Measurements from ENCODE around the gene RAB31. TPM values are rescaled to one million over a fixed set of nuclear protein-coding genes. Genes with fewer than 3 reads are reported as not detected.
A peak's percentile ranks its signal among the peaks of the same experiment; 100 is the strongest.

Gene RAB31
- total and polyA plus RNA-seq, 2 of the 13 experiments (the other 11 are each of a cell fraction or from before 2014, with no cell fraction given): 1.1 to 1.7 TPM

DNA sequence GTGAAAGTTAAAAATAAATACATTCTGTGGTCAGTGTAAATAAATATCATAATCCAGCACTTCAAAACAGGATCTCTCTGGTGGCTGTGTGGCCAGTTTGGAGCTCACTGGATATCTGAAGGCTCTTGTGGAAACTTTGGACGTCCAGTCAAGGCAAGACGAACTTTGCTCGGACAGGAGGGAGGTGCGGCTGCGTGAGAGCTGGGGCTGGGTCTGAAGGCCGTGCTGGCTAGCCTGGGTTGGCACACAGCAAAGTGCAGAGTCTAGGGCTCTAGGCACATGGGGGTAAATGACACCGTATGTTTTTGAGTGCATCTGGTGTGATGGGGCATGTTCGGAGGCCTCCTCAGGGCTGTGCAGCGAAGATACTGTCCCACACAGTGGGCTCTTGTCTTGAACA, 98.8 kb downstream of the RAB31 start (continued):
- TF ChIP-seq, protein P1, sequence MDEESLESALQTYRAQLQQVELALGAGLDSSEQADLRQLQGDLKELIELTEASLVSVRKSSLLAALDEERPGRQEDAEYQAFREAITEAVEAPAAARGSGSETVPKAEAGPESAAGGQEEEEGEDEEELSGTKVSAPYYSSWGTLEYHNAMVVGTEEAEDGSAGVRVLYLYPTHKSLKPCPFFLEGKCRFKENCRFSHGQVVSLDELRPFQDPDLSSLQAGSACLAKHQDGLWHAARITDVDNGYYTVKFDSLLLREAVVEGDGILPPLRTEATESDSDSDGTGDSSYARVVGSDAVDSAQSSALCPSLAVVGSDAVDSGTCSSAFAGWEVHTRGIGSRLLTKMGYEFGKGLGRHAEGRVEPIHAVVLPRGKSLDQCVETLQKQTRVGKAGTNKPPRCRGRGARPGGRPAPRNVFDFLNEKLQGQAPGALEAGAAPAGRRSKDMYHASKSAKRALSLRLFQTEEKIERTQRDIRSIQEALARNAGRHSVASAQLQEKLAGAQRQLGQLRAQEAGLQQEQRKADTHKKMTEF (CRISPR knock-in tag; IDR thresholded peaks at IDR 0.05): 0 out of 2 replicates have a peak, but pooled peaks have one; percentile 27
- TF ChIP-seq FOXK2 (IDR thresholded peaks at IDR 0.05) (no peak), SOX6 (IDR thresholded peaks at IDR 0.05) (no peak), SOX6 (CRISPR knock-in tag; IDR thresholded peaks at IDR 0.05) (peak; percentile 78), MEF2D (CRISPR knock-in tag; IDR thresholded peaks at IDR 0.05) (no peak), ZNF326 (CRISPR knock-in tag; IDR thresholded peaks at IDR 0.05; ENCODE audit: borderline replicate concordance) (no peak), ZNF775 (CRISPR knock-in tag; IDR thresholded peaks at IDR 0.05; ENCODE audit: borderline replicate concordance) (no peak), ZNF367 (CRISPR knock-in tag; IDR thresholded peaks at IDR 0.05; ENCODE audit: borderline replicate concordance) (no peak), ZKSCAN5 (CRISPR knock-in tag; IDR thresholded peaks at IDR 0.05) (no peak), KLF11 (CRISPR knock-in tag; IDR thresholded peaks at IDR 0.05) (no peak), YEATS2 (CRISPR knock-in tag; IDR thresholded peaks at IDR 0.05; ENCODE audit: borderline replicate concordance) (no peak), HNF4G (IDR thresholded peaks at IDR 0.05; ENCODE audit: borderline replicate concordance, low read depth, low read length) (peak; percentile 88), HNF4G (CRISPR knock-in tag; IDR thresholded peaks at IDR 0.05; ENCODE audit: borderline replicate concordance, low read depth) (peak; percentile 84; the same call in 1 of the 2 replicates)
- TF ChIP-seq, protein P2, sequence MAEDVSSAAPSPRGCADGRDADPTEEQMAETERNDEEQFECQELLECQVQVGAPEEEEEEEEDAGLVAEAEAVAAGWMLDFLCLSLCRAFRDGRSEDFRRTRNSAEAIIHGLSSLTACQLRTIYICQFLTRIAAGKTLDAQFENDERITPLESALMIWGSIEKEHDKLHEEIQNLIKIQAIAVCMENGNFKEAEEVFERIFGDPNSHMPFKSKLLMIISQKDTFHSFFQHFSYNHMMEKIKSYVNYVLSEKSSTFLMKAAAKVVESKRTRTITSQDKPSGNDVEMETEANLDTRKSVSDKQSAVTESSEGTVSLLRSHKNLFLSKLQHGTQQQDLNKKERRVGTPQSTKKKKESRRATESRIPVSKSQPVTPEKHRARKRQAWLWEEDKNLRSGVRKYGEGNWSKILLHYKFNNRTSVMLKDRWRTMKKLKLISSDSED (CRISPR knock-in tag; IDR thresholded peaks at IDR 0.05): no peak
- TF ChIP-seq, protein P3, sequence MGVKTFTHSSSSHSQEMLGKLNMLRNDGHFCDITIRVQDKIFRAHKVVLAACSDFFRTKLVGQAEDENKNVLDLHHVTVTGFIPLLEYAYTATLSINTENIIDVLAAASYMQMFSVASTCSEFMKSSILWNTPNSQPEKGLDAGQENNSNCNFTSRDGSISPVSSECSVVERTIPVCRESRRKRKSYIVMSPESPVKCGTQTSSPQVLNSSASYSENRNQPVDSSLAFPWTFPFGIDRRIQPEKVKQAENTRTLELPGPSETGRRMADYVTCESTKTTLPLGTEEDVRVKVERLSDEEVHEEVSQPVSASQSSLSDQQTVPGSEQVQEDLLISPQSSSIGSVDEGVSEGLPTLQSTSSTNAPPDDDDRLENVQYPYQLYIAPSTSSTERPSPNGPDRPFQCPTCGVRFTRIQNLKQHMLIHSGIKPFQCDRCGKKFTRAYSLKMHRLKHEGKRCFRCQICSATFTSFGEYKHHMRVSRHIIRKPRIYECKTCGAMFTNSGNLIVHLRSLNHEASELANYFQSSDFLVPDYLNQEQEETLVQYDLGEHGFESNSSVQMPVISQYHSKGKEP (CRISPR knock-in tag; IDR thresholded peaks at IDR 0.05): no peak
- TF ChIP-seq, protein P4, sequence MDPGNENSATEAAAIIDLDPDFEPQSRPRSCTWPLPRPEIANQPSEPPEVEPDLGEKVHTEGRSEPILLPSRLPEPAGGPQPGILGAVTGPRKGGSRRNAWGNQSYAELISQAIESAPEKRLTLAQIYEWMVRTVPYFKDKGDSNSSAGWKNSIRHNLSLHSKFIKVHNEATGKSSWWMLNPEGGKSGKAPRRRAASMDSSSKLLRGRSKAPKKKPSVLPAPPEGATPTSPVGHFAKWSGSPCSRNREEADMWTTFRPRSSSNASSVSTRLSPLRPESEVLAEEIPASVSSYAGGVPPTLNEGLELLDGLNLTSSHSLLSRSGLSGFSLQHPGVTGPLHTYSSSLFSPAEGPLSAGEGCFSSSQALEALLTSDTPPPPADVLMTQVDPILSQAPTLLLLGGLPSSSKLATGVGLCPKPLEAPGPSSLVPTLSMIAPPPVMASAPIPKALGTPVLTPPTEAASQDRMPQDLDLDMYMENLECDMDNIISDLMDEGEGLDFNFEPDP (CRISPR knock-in tag; conservative IDR thresholded peaks at IDR 0.05): no peak
- TF ChIP-seq, protein P5, sequence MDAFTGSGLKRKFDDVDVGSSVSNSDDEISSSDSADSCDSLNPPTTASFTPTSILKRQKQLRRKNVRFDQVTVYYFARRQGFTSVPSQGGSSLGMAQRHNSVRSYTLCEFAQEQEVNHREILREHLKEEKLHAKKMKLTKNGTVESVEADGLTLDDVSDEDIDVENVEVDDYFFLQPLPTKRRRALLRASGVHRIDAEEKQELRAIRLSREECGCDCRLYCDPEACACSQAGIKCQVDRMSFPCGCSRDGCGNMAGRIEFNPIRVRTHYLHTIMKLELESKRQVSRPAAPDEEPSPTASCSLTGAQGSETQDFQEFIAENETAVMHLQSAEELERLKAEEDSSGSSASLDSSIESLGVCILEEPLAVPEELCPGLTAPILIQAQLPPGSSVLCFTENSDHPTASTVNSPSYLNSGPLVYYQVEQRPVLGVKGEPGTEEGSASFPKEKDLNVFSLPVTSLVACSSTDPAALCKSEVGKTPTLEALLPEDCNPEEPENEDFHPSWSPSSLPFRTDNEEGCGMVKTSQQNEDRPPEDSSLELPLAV (CRISPR knock-in tag; conservative IDR thresholded peaks at IDR 0.05; ENCODE audit: low read depth): no peak
- TF ChIP-seq, protein P6, sequence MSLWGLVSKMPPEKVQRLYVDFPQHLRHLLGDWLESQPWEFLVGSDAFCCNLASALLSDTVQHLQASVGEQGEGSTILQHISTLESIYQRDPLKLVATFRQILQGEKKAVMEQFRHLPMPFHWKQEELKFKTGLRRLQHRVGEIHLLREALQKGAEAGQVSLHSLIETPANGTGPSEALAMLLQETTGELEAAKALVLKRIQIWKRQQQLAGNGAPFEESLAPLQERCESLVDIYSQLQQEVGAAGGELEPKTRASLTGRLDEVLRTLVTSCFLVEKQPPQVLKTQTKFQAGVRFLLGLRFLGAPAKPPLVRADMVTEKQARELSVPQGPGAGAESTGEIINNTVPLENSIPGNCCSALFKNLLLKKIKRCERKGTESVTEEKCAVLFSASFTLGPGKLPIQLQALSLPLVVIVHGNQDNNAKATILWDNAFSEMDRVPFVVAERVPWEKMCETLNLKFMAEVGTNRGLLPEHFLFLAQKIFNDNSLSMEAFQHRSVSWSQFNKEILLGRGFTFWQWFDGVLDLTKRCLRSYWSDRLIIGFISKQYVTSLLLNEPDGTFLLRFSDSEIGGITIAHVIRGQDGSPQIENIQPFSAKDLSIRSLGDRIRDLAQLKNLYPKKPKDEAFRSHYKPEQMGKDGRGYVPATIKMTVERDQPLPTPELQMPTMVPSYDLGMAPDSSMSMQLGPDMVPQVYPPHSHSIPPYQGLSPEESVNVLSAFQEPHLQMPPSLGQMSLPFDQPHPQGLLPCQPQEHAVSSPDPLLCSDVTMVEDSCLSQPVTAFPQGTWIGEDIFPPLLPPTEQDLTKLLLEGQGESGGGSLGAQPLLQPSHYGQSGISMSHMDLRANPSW (CRISPR knock-in tag; IDR thresholded peaks at IDR 0.05; ENCODE audit: borderline replicate concordance): no peak
